Esophagus muscularis mucosa (tissue), 3 donors: Measurements from ENCODE around the gene ABI3BP.

ENCODE experiments used
- CTCF ChIP-seq, 3 experiments: fragments of 200-600 bp in 2 of 3; fragments of 450-650 bp in 1 of 3; sonication (generic) in 2 of 3; IDR thresholded peaks; one replicate each; pipeline ENCODE4 v1.5.1; 2017 to 2019; ENCODE audit warnings: antibody characterized with exemption in 3 of 3, mild to moderate bottlenecking in 2 of 3, moderate library complexity in 1 of 3
- EP300 ChIP-seq: sonication (generic); formaldehyde crosslinking; IDR thresholded peaks from one replicate; pipeline ENCODE4 v1.6.1; 2017; ENCODE audit warnings: antibody characterized with exemption

- TF ChIP-seq EP300 (no peak), CTCF (IDR thresholded peaks at IDR 0.05) (no peak)
Measured at GRCh38 chr3:100902572-100902971, 90.6 kb downstream of the ABI3BP start.
